ENCODE data around the gene EPOP. TPM values are rescaled to one million over a fixed set of nuclear protein-coding genes. Genes with fewer than 3 reads are reported as not detected.

The EPOP gene
- 0.58 and 0.71 TPM in 2 replicates for total RNA-seq

GRCh38 chr17:38674749-38675615 lies at the start of gene EPOP:
TSS of gene EPOP (minus strand) at chr17:38674957. CDS start at chr17:38674495, 462 bp downstream.

GRCh38 chr17:38704606-38705522 lies 30.1 kb upstream of the EPOP start, which contains the start of gene MLLT6:
TSS of gene MLLT6 (plus strand) at chr17:38705273. CDS start at chr17:38705633, 360 bp downstream.

Other genes starting within 250 kb of the EPOP start
- gene ARHGAP23, start 246.5 kb downstream of the EPOP start, total RNA-seq: 59.1 and 62.4 TPM in 2 replicates
- gene SRCIN1, start 69.0 kb downstream of the EPOP start, total RNA-seq: not detected in 2 replicates
- 8.4 and 13.3 TPM in 2 replicates for gene MLLT6, start 30.3 kb upstream of the EPOP start, total RNA-seq
- gene CISD3, start 55.4 kb upstream of the EPOP start, total RNA-seq: 10.6 and 21.6 TPM in 2 replicates
- 4.8 and 9.5 TPM in 2 replicates for gene PCGF2, start 73.4 kb upstream of the EPOP start, total RNA-seq
- gene PSMB3, start 77.8 kb upstream of the EPOP start, total RNA-seq: 369 and 423 TPM in 2 replicates
- 40.6 and 46.6 TPM in 2 replicates for gene PIP4K2B, start 124.6 kb upstream of the EPOP start, total RNA-seq
- gene CWC25, start 150.4 kb upstream of the EPOP start, total RNA-seq: 9.2 and 9.9 TPM in 2 replicates
- 1,125 and 1,274 TPM in 2 replicates for gene RPL23, start 178.8 kb upstream of the EPOP start, total RNA-seq
- gene LASP1, start 195.1 kb upstream of the EPOP start, total RNA-seq: 284 and 359 TPM in 2 replicates

Data from myometrial cell (primary cell).